B cell (primary cell): ENCODE results near the gene SDK2. TPM values are rescaled to one million over a fixed set of nuclear protein-coding genes. Genes with fewer than 3 reads are reported as not detected.

Source experiments
- ATAC-seq: fragments of 200-7000 bp; cut with Tn5 transposase; one replicate; pipeline ENCODE4 v1.10.0; 2021; ENCODE audit warnings: low read depth, mild to moderate bottlenecking, moderate number of reproducible peaks, moderate library complexity
- CTCF ChIA-PET: fragments of 350-600 bp; sonication (Branson Sonifier 250); formaldehyde crosslinking; loops from one replicate; lab custom pipeline; 2021; ENCODE audit warnings: antibody characterized with exemption, inconsistent platforms; lab: Charles Lee
- POLR2A ChIA-PET: fragments of 350-600 bp; sonication (Branson Sonifier 250); formaldehyde crosslinking; loops from one replicate; lab custom pipeline; 2021; ENCODE audit warnings: antibody characterized with exemption; lab: Charles Lee
- DNase-seq: peaks from one replicate; pipeline ENCODE4 v3.0.0; 2013
- H2AFZ ChIP-seq: 2 replicates; pipeline ENCODE4 v1.6.1; 2012; ENCODE audit warnings: mild to moderate bottlenecking, low read depth, low read length; ENCODE audit not compliant: insufficient read depth, poor library complexity, severe bottlenecking
- H3K27ac ChIP-seq, 2 donors: 1 replicate in 1 of 2; 2 replicates in 1 of 2; pipeline ENCODE4 v1.5.1; 2012 to 2013; ENCODE audit warnings: low read length in 2 of 2, mild to moderate bottlenecking in 2 of 2, moderate library complexity in 1 of 2
- H3K27me3 ChIP-seq, 4 experiments: fragments of 200-600 bp in 1 of 4; sonication (generic) in 1 of 4; replicated peaks in 1 of 4; 1 replicate in 2 of 4; 2 replicates in 2 of 4; pipeline versions ENCODE4 v1.6.1 to v1.7.0; 2013 to 2016; ENCODE audit warnings: low read length in 3 of 4, mild to moderate bottlenecking in 2 of 4, mixed read lengths in 1 of 4, moderate library complexity in 1 of 4; ENCODE audit not compliant: insufficient read depth in 4 of 4, control insufficient read depth in 3 of 4; ENCODE audit errors: control extremely low read depth in 1 of 4
- H3K36me3 ChIP-seq, 2 experiments: replicated peaks in 1 of 2; 1 replicate in 1 of 2; 2 replicates in 1 of 2; pipeline versions ENCODE4 v1.6.1 to v1.7.1; 2013; ENCODE audit warnings: low read length in 1 of 2; ENCODE audit not compliant: insufficient read depth in 2 of 2, control insufficient read depth in 1 of 2; ENCODE audit errors: control extremely low read depth in 1 of 2, extremely low read depth in 1 of 2
- H3K4me1 ChIP-seq, 2 donors: fragments of 200-600 bp in 1 of 2; sonication (generic) in 1 of 2; 1 replicate in 1 of 2; 2 replicates in 1 of 2; pipeline versions ENCODE4 v1.5.1 to v1.6.1; 2013 to 2017; ENCODE audit warnings: low read length in 2 of 2; ENCODE audit not compliant: control insufficient read depth in 2 of 2, insufficient read depth in 2 of 2
- H3K4me2 ChIP-seq: replicated peaks from 2 replicates; pipeline ENCODE3; 2012; ENCODE audit warnings: mild to moderate bottlenecking, low read depth, low read length; ENCODE audit not compliant: poor library complexity, severe bottlenecking
- H3K4me3 ChIP-seq, 5 experiments: fragments of 200-600 bp in 1 of 5; sonication (generic) in 1 of 5; 1 replicate in 3 of 5; 2 replicates in 2 of 5; pipeline versions ENCODE4 v1.5.1 to v1.7.0; 2011 to 2016; ENCODE audit warnings: low read length in 4 of 5, mild to moderate bottlenecking in 4 of 5, low read depth in 2 of 5, control low read depth in 1 of 5, moderate library complexity in 1 of 5; ENCODE audit not compliant: insufficient read depth in 1 of 5; ENCODE audit errors: control extremely low read depth in 1 of 5, extremely low read depth in 1 of 5
- H3K79me2 ChIP-seq: fragments of 200-600 bp; sonication (generic); one replicate; pipeline ENCODE4 v1.6.0; 2016; ENCODE audit warnings: low read length; ENCODE audit not compliant: control insufficient read depth, insufficient read depth
- H3K9ac ChIP-seq: fragments of 200-600 bp; sonication (generic); 2 replicates; pipeline ENCODE4 v1.6.1; 2017; ENCODE audit warnings: mild to moderate bottlenecking, low read length, moderate library complexity
- H3K9me3 ChIP-seq, 3 donors: one replicate each; pipeline versions ENCODE4 v1.6.1 to v1.7.1; 2013; ENCODE audit warnings: low read length in 2 of 3; ENCODE audit not compliant: control insufficient read depth in 2 of 3, insufficient read depth in 1 of 3; ENCODE audit errors: control extremely low read depth in 1 of 3
- H4K20me1 ChIP-seq: 2 replicates; pipeline ENCODE4 v1.6.0; 2012; ENCODE audit warnings: mild to moderate bottlenecking, low read length; ENCODE audit not compliant: insufficient read depth, control insufficient read depth, poor library complexity, severe bottlenecking
- H3K27ac Mint-ChIP-seq: one replicate; pipeline ENCODE4 v1.8.0; 2021; ENCODE audit warnings: mixed read lengths
- H3K27me3 Mint-ChIP-seq: one replicate; pipeline ENCODE4 v1.8.0; 2021; ENCODE audit warnings: mixed read lengths
- H3K4me1 Mint-ChIP-seq: one replicate; pipeline ENCODE4 v1.8.0; 2021; ENCODE audit warnings: mixed read lengths
- H3K4me3 Mint-ChIP-seq: one replicate; pipeline ENCODE4 v1.8.0; 2021; ENCODE audit warnings: mixed read lengths
- H3K9me3 Mint-ChIP-seq: one replicate; pipeline ENCODE4 v1.8.0; 2022; ENCODE audit warnings: mixed read lengths; ENCODE audit not compliant: insufficient read depth
- EZH2 ChIP-seq: IDR thresholded peaks from 2 replicates; pipeline ENCODE4 v1.6.1; 2012; ENCODE audit warnings: borderline replicate concordance, low read depth, mild to moderate bottlenecking, moderate library complexity, low read length; ENCODE audit not compliant: insufficient read depth, poor library complexity, severe bottlenecking
- WGBS: methylation state at CpG from one replicate; pipeline ENCODE4 v1.1.5; 2013; ENCODE audit warnings: missing lambda C conversion rate; ENCODE audit not compliant: insufficient coverage; 5-methylcytosine and 5-hydroxymethylcytosine counted together
- intact Hi-C: fragments of 100-400 bp; cut with micrococcal nuclease; formaldehyde crosslinking; loops from one replicate; pipeline ENCODE4 v1.10.0; 2022
- polyA plus RNA-seq: library from polyadenylated mRNA; depleted of rRNA; stranded (reverse); fragments of >200 nt; gene quantifications from 2 replicates; pipeline ENCODE4 v1.2.3, GENCODE V29; 2012
- total RNA-seq, 2 donors: library from RNA; stranded (reverse); fragments of 120-200 nt in 1 of 2; gene quantifications; 1 replicate in 1 of 2; 2 replicates in 1 of 2; pipeline versions ENCODE4 v1.2.3 to v1.2.4, GENCODE V29; 2013 to 2022
- TF ChIP-seq, protein P1 (sequence below): fragments of 200-600 bp; IDR thresholded peaks from one replicate; pipeline ENCODE4 v1.8.0; 2022; ENCODE audit warnings: antibody characterized with exemption, mild to moderate bottlenecking

The SDK2 gene
- total and polyA plus RNA-seq, 2 donors (not counting 1 experiment from before 2014, with no cell fraction given), result 3.2 to 13.0 TPM

DNA sequence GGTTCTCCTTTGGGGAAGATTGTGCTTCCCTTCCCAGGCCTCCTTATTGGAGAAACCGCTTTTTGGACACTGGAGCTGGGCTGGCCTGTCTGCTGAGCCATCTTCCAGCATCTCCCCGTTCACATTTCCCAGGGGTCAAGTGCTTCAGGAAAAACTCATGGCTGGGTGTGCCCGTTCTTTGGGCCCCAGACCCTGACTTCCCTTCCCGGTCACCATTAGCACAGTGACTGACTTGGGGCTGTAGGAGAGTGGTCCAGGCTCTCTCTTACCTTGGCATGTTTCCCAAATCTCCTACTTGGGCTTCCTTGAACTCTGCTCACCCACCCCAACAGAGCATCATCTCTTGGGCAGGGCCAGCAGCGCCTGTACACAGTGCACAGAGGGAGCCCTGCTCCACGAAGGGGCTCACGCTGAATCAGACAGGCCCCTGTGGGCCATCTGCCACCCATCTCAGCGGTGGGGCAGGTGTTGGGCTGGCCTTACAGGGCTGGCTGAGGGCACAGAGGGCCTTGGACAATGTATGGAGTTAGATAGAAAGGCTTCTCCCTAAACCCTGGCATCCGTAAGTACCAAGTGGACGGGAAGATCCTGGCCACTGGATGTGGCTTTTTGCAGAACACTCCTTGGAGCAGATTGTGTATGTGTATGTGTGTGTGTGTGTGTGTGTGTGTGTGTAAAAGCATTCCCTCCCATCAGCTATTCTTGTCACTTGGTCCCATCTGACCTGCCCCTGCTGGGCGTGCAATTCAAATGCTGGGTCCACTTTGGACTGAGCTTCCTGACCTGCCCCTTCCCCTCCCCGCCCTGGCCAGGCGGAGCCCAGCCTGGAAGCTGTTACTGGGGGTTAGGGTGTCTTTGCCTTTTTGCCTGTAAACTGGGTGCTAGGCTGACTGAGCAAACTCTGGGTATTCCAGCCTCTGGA lies 307.6 kb downstream of the SDK2 start:
- no peak for ATAC-seq
- no peak overlapping the region for H3K4me2 ChIP-seq
- DNase-seq, result no peak
- no peaks in the 10 kb centered on the region for H3K9me3 ChIP-seq
- peaks cover 0 to 4% (median 0%) of the 10 kb centered on the region in 4 experiments for H3K27me3 ChIP-seq
- H3K79me2 ChIP-seq, result no peaks in the 10 kb centered on the region
- no peak overlapping the region for H2AFZ ChIP-seq
- intact Hi-C loops, result no loop called here
- H3K4me3 Mint-ChIP-seq, result no peak overlapping the region
- CTCF ChIA-PET, result no interaction called here
- H3K36me3 ChIP-seq, result no peaks in the 10 kb centered on the region
- H3K27me3 Mint-ChIP-seq, result no peaks in the 10 kb centered on the region
- WGBS, result 86% methylated on average over 11 of the region's 13 CpGs
- no peaks in the 10 kb centered on the region for H3K9me3 Mint-ChIP-seq
- no peak overlapping the region for H3K9ac ChIP-seq
- no peak overlapping the region for H3K4me3 ChIP-seq
- POLR2A ChIA-PET, result no interaction called here
- H3K27ac ChIP-seq, result no peak overlapping the region
- no peak overlapping the region for H3K27ac Mint-ChIP-seq
- H4K20me1 ChIP-seq, result no peaks in the 10 kb centered on the region
- no peaks in the 10 kb centered on the region for H3K4me1 ChIP-seq
- TF ChIP-seq, protein P1, sequence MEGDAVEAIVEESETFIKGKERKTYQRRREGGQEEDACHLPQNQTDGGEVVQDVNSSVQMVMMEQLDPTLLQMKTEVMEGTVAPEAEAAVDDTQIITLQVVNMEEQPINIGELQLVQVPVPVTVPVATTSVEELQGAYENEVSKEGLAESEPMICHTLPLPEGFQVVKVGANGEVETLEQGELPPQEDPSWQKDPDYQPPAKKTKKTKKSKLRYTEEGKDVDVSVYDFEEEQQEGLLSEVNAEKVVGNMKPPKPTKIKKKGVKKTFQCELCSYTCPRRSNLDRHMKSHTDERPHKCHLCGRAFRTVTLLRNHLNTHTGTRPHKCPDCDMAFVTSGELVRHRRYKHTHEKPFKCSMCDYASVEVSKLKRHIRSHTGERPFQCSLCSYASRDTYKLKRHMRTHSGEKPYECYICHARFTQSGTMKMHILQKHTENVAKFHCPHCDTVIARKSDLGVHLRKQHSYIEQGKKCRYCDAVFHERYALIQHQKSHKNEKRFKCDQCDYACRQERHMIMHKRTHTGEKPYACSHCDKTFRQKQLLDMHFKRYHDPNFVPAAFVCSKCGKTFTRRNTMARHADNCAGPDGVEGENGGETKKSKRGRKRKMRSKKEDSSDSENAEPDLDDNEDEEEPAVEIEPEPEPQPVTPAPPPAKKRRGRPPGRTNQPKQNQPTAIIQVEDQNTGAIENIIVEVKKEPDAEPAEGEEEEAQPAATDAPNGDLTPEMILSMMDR, result no peak
- TF ChIP-seq EZH2, result no peak
- H3K4me1 Mint-ChIP-seq, result no peaks in the 10 kb centered on the region
